Caco-2 (cell line): ENCODE data around the gene ABCA5. TPM values are rescaled to one million over a fixed set of nuclear protein-coding genes. Genes with fewer than 3 reads are reported as not detected.

ENCODE experiments used
- BruUV-seq: library from RNA; stranded (reverse); fragments of 400-500 nt; replicated peaks from 2 replicates; lab custom pipeline; 2021; lab: Mats Ljungman, UMichigan
- CTCF ChIA-PET: fragments of 300-600 bp; sonication (Branson Sonifier 250); formaldehyde crosslinking; loops from one replicate; lab custom pipeline; 2022; ENCODE audit warnings: antibody characterized with exemption; lab: Charles Lee
- POLR2A ChIA-PET: fragments of 300-600 bp; sonication (Branson Sonifier 250); formaldehyde crosslinking; loops from one replicate; lab custom pipeline; 2022; ENCODE audit warnings: antibody characterized with exemption; lab: Charles Lee
- DNase-seq, 2 experiments: peaks; one replicate each; pipeline versions ENCODE4 v3.0.0 to v3.0.0-alpha.2; 2020 to 2022
- H3K27me3 ChIP-seq: replicated peaks from 2 replicates; pipeline ENCODE4 v1.6.0; 2011; ENCODE audit warnings: low read length; ENCODE audit not compliant: control insufficient read depth, insufficient read depth
- H3K36me3 ChIP-seq: 2 replicates; pipeline ENCODE4 v1.5.1; 2011; ENCODE audit warnings: low read length; ENCODE audit not compliant: control insufficient read depth, insufficient read depth
- H3K4me1 ChIP-seq: fragments of 250-450 bp; sonication (Bioruptor Pico); 2 replicates; pipeline ENCODE4 v1.5.1; 2020; ENCODE audit warnings: mild to moderate bottlenecking
- H3K4me3 ChIP-seq: 2 replicates; pipeline ENCODE4 v1.5.1; 2011; ENCODE audit warnings: low read depth, mild to moderate bottlenecking, control low read depth, low read length
- H3K9me3 ChIP-seq: fragments of 250-450 bp; sonication (Bioruptor Pico); 2 replicates; pipeline ENCODE4 v1.5.1; 2020; ENCODE audit warnings: mild to moderate bottlenecking, moderate library complexity
- H3K27ac Mint-ChIP-seq: one replicate; pipeline ENCODE4 v1.8.0; 2022; ENCODE audit warnings: mixed read lengths; ENCODE audit not compliant: unreplicated experiment
- H3K27me3 Mint-ChIP-seq: one replicate; pipeline ENCODE4 v1.8.0; 2022; ENCODE audit warnings: mixed read lengths; ENCODE audit not compliant: insufficient read depth, unreplicated experiment
- H3K36me3 Mint-ChIP-seq: one replicate; pipeline ENCODE4 v1.8.0; 2022; ENCODE audit warnings: mild to moderate bottlenecking, mixed read lengths; ENCODE audit not compliant: insufficient read depth, unreplicated experiment
- H3K4me1 Mint-ChIP-seq: one replicate; pipeline ENCODE4 v1.8.0; 2022; ENCODE audit warnings: low read depth, mixed read lengths; ENCODE audit not compliant: unreplicated experiment
- H3K4me3 Mint-ChIP-seq: one replicate; pipeline ENCODE4 v1.8.0; 2022; ENCODE audit warnings: mild to moderate bottlenecking, moderate library complexity, mixed read lengths; ENCODE audit not compliant: unreplicated experiment
- H3K9me3 Mint-ChIP-seq: one replicate; pipeline ENCODE4 v1.8.0; 2022; ENCODE audit warnings: mixed read lengths; ENCODE audit not compliant: unreplicated experiment
- intact Hi-C: fragments of 100-400 bp; cut with micrococcal nuclease; formaldehyde crosslinking; loops from one replicate; pipeline ENCODE4 v1.10.0; 2022; ENCODE audit not compliant: unreplicated experiment
- total RNA-seq: library from RNA; stranded (reverse); gene quantifications from 2 replicates; pipeline ENCODE4 v1.2.3, GENCODE V29; 2022
- TF ChIP-seq, protein P1 (sequence below), 2 experiments: fragments of 200-600 bp in 1 of 2; IDR thresholded peaks; 1 replicate in 1 of 2; 2 replicates in 1 of 2; pipeline versions ENCODE4 v1.5.1 to v1.8.0; 2011 to 2022; ENCODE audit warnings: antibody characterized with exemption in 1 of 2, control low read depth in 1 of 2, inconsistent platforms in 1 of 2, low read depth in 1 of 2, low read length in 1 of 2, mild to moderate bottlenecking in 1 of 2, moderate library complexity in 1 of 2; ENCODE audit not compliant: insufficient read depth in 1 of 2, severe bottlenecking in 1 of 2, unreplicated experiment in 1 of 2

ABCA5 gene
- total RNA-seq, 1 experiment from 2014 or later: 11.0 TPM

DNA sequence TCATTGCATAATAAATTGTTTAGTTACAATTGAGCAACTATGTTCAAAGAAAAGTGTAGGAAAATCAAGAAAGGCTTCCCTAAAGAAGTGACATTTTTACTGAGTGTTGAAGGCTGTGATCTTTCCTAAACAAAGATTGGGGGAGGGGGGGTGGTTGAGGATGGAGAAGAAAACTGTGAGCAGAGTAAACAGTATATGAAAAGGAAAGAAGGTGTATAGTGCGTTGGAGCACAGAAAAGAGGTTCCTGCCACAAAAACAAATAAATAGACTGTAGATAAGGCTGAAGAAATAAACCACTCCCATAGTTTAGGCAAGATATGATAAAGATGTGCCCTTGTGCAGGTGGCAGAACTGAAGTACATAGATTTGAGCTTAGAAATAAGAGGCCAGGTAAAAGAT, 106.8 kb downstream of the ABCA5 start:
- no peaks in the 10 kb centered on the region for H3K27me3 Mint-ChIP-seq
- no TSS peak for BruUV-seq
- POLR2A ChIA-PET: no interaction called here
- H3K27me3 ChIP-seq: no peaks in the 10 kb centered on the region
- CTCF ChIA-PET: no interaction called here
- no peaks in the 10 kb centered on the region for H3K36me3 Mint-ChIP-seq
- H3K4me3 Mint-ChIP-seq: no peak overlapping the region
- H3K27ac Mint-ChIP-seq: no peak overlapping the region
- H3K9me3 Mint-ChIP-seq: peaks cover 12% of the 10 kb centered on the region
- intact Hi-C loops: loop anchor here (1.0 to 2.0 kb wide), 3 partner anchors 148 to 400 kb away; no protein-coding TSS in a partner anchor
- no peaks in the 10 kb centered on the region for H3K9me3 ChIP-seq
- DNase-seq: peak in 1 of 2 experiments; percentile 58
- H3K36me3 ChIP-seq: no peaks in the 10 kb centered on the region
- peaks cover 16% of the 10 kb centered on the region for H3K4me1 Mint-ChIP-seq
- TF ChIP-seq, protein P1, sequence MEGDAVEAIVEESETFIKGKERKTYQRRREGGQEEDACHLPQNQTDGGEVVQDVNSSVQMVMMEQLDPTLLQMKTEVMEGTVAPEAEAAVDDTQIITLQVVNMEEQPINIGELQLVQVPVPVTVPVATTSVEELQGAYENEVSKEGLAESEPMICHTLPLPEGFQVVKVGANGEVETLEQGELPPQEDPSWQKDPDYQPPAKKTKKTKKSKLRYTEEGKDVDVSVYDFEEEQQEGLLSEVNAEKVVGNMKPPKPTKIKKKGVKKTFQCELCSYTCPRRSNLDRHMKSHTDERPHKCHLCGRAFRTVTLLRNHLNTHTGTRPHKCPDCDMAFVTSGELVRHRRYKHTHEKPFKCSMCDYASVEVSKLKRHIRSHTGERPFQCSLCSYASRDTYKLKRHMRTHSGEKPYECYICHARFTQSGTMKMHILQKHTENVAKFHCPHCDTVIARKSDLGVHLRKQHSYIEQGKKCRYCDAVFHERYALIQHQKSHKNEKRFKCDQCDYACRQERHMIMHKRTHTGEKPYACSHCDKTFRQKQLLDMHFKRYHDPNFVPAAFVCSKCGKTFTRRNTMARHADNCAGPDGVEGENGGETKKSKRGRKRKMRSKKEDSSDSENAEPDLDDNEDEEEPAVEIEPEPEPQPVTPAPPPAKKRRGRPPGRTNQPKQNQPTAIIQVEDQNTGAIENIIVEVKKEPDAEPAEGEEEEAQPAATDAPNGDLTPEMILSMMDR (IDR thresholded peaks at IDR 0.05; ENCODE audit: insufficient read depth in 1 of 2, low read depth in 1 of 2, low read length in 1 of 2, severe bottlenecking in 1 of 2, unreplicated experiment in 1 of 2): no peak
- H3K4me1 ChIP-seq: no peaks in the 10 kb centered on the region
- H3K4me3 ChIP-seq: no peak overlapping the region

DNA sequence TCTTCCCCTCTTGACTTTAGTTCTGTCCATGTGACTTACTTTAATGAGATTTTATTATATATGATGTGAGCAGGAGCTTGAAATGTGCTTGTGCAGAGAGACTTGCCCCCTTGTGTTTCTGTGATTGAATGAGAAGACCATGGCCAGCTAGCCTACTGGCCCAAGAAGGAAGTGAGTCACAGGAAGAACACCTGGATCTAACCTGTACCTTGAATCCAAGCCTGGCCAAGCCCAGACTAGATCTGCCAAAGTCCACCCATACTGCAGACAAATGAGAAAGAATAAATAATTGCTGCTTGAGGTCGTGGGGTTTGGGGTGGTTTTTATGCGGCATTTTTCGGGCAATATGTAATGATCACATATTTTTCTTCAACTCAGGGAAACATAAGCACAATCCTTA, 107.9 kb downstream of the ABCA5 start:
- H3K9me3 ChIP-seq: no peaks in the 10 kb centered on the region
- CTCF ChIA-PET: no interaction called here

DNA sequence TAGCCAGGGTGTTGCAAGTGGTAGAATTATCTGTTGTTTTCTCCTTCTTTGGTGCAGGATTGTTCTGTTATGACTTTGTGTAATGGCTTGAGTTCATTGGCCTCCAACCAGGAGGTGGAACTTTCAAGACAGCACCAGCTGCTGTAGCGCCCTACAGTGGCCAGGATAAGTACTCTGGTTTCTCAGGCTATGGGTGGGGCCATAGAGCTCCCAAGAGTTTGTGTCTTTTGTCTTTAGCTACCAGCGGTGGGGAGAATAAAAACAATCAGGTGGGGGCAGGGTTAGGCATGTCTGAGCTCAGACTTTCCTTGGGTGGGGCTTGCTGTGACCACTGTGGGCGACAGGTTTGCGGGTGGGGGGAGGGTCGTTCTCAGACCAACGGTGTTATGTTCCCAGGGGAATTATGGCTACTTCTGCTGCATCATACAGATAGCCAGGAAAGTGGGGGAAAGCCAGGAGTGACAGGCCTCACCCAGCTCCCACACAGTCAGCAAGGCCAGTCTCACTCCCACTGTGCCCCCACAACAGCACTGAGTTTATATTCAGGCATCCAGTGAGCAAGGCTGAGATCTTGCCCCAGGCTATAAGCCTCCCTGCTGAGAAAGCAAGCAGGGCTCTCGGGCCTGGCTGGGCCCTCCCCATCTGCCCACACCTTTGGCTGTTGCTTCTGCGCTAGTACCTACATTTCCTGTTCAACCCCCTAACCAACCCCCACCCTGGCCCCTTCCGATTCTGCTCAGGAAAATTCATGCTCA, 113.7 kb downstream of the ABCA5 start:
- POLR2A ChIA-PET: no interaction called here
- Mint-ChIP-seq H3K36me3 (no peaks in the 10 kb centered on the region), H3K4me3 (no peak overlapping the region), H3K27me3 (no peaks in the 10 kb centered on the region), H3K27ac (no peak overlapping the region), H3K4me1 (no peaks in the 10 kb centered on the region), H3K9me3 (no peaks in the 10 kb centered on the region)
- intact Hi-C loops: no loop called here
- Histone ChIP-seq H3K27me3 (no peaks in the 10 kb centered on the region), H3K4me3 (no peak overlapping the region), H3K36me3 (no peaks in the 10 kb centered on the region), H3K9me3 (no peaks in the 10 kb centered on the region), H3K4me1 (no peaks in the 10 kb centered on the region)
- DNase-seq: no peak
- CTCF ChIA-PET: interaction anchor here (0.7 kb wide), 1 partner anchor 11 kb away, joined by 6 read pairs; no protein-coding TSS in a partner anchor
- no TSS peak for BruUV-seq
- TF ChIP-seq, protein P1 (IDR thresholded peaks at IDR 0.05; ENCODE audit: insufficient read depth in 1 of 2, low read depth in 1 of 2, low read length in 1 of 2, severe bottlenecking in 1 of 2, unreplicated experiment in 1 of 2): no peak

More for the DNA sequence above, 107.9 kb downstream of the ABCA5 start:
- no peaks in the 10 kb centered on the region for H3K4me1 ChIP-seq
- no peaks in the 10 kb centered on the region for H3K36me3 ChIP-seq
- H3K4me3 Mint-ChIP-seq: no peak overlapping the region
- no peak overlapping the region for H3K27ac Mint-ChIP-seq
- no peaks in the 10 kb centered on the region for H3K36me3 Mint-ChIP-seq
- no peak overlapping the region for H3K4me3 ChIP-seq
- H3K9me3 Mint-ChIP-seq: peaks cover 12% of the 10 kb centered on the region
- TF ChIP-seq, protein P1 (IDR thresholded peaks at IDR 0.05; ENCODE audit: insufficient read depth in 1 of 2, low read depth in 1 of 2, low read length in 1 of 2, severe bottlenecking in 1 of 2, unreplicated experiment in 1 of 2): no peak
- DNase-seq: no peak
- no peaks in the 10 kb centered on the region for H3K27me3 Mint-ChIP-seq
- no TSS peak for BruUV-seq
- peaks cover 16% of the 10 kb centered on the region for H3K4me1 Mint-ChIP-seq
- intact Hi-C loops: no loop called here
- no peaks in the 10 kb centered on the region for H3K27me3 ChIP-seq
- POLR2A ChIA-PET: no interaction called here
